NB4 (cell line): ENCODE results near the gene RHOH.

Source experiments
- DNase-seq: peaks from one replicate; pipeline ENCODE4 v3.0.0; 2010; ENCODE audit warnings: low read depth
- H3K4me3 ChIP-seq: one replicate; pipeline ENCODE4 v1.5.1; 2011; ENCODE audit warnings: mild to moderate bottlenecking, low read depth, low read length, moderate library complexity
- MYC ChIP-seq: IDR thresholded peaks from 2 replicates; pipeline ENCODE4 v1.6.1; 2011; ENCODE audit warnings: low read depth, low read length
- POLR2A ChIP-seq: IDR thresholded peaks from 2 replicates; pipeline ENCODE4 v1.6.1; 2011; ENCODE audit warnings: mild to moderate bottlenecking; ENCODE audit not compliant: insufficient read length; ENCODE audit errors: extremely low read depth
- TF ChIP-seq, protein P1 (sequence below): IDR thresholded peaks from one replicate; pipeline ENCODE4 v1.5.1; 2012; ENCODE audit warnings: low read depth, low read length
- TF ChIP-seq, protein P2 (sequence below): IDR thresholded peaks from 2 replicates; pipeline ENCODE4 v1.6.1; 2011; ENCODE audit warnings: low read depth, low read length

Gene RHOH

DNA sequence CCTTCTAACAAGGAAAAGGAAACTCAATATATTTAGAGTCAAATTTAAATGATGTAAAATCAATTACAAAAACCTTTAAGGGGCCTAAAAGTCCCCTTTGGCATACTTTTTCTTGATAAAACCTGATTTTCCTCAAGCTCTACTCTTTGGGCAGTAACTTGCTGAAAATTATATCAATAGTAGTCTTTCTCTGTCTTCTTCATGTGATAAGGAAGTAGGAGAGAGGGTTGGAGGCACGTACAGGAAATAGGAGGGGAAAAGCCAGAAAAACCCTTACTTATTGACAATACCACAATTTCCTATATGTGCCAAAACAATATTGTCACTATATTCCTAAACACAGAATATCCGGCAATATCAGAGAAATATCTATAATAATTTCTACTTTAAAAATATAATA is 9.6 kb downstream of the RHOH start:
- TF ChIP-seq, protein P1, sequence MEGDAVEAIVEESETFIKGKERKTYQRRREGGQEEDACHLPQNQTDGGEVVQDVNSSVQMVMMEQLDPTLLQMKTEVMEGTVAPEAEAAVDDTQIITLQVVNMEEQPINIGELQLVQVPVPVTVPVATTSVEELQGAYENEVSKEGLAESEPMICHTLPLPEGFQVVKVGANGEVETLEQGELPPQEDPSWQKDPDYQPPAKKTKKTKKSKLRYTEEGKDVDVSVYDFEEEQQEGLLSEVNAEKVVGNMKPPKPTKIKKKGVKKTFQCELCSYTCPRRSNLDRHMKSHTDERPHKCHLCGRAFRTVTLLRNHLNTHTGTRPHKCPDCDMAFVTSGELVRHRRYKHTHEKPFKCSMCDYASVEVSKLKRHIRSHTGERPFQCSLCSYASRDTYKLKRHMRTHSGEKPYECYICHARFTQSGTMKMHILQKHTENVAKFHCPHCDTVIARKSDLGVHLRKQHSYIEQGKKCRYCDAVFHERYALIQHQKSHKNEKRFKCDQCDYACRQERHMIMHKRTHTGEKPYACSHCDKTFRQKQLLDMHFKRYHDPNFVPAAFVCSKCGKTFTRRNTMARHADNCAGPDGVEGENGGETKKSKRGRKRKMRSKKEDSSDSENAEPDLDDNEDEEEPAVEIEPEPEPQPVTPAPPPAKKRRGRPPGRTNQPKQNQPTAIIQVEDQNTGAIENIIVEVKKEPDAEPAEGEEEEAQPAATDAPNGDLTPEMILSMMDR = no peak
- no peak for TF ChIP-seq POLR2A
- TF ChIP-seq, protein P2, sequence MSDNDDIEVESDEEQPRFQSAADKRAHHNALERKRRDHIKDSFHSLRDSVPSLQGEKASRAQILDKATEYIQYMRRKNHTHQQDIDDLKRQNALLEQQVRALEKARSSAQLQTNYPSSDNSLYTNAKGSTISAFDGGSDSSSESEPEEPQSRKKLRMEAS = no peak
- no peak for TF ChIP-seq MYC
- DNase-seq = peak; percentile 64
- peak overlapping the region; percentile 55 for H3K4me3 ChIP-seq

DNA sequence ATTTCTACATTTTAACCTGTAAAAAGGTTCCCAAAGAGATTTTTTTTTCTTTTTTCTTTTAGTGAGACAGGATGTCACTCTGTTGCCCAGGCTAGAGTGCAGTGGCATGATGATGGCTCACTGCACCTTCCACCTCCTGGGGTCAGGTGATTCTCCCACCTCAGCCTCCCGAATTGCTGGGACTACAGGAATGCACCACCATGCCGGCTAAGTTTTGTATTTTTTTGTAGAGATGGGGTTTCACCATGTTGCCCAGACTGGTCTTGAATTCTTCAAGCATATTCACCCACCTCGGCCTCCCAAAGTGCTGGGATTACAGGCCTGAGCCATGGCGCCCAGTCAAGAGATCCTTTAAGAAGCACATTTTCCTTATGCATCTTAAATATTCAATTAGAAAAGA is 12.6 kb downstream of the RHOH start:
- no peak overlapping the region for H3K4me3 ChIP-seq
- DNase-seq = no peak
- TF ChIP-seq POLR2A = no peak
- no peak for TF ChIP-seq MYC
- TF ChIP-seq, protein P1 = no peak
- TF ChIP-seq, protein P2 = no peak

DNA sequence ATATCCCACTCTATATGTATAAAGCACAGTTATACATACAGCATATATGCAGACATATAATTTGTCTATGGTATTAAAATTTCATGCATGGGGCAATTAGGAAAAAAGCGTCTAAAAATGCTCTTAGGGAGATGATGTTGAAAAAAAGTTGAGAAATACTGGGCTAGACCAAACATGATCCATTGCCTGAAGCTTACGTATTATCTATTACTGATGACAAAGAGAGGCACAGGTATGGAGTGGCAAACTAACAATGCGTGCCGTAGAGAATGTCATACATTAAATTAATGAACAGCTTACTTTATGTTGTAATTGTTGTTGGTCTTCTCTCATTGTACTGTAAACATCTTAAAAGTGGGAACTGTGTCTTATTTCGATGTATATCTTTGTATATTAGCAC is 13.9 kb downstream of the RHOH start:
- H3K4me3 ChIP-seq = no peak overlapping the region
- no peak for DNase-seq

DNA sequence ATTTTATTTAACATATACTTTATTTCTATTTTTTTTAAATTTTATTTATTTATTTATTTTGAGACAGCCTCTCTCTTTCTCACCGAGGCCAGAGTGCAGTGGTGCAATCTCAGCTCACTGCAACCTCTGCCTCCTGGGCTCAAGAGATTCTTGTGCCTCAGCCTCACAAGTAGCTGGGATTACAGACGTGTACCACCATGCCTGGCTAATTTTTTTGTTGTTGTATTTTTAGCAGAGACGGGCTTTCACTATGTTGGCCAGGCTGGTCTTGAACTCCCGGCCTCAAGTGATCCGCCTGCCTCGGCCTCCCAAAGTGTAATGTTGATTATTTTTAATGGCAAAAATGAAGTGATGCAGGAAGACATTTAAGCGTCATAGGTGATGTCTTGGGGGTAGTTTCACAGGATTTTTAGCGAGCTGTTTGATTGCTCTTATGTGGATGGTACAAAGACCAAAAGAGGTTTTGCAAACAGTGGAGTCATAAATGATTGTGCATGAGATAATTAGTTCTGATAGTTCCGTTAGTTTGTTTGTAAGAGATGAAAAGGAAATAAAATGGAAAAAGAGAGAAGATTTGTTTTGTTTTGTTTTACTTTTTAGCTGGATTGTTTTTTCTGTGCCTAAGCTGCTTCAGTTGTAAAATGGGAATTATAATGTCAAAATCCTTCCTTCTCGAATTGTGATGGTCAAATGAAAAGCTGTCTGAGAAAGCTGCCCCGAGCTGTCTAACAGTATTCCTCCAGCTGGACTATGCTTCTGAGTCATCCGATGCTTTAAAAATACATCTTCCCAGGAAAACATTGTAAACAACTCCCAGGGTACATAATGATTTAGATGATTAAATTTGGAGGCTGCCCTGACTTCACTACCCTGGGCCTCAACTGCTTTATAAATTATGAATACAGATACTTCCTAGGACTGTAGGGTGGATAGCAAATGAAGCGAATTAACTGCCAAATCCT is 14.7 kb downstream of the RHOH start:
- no peak for DNase-seq
- H3K4me3 ChIP-seq = no peak overlapping the region
- TF ChIP-seq POLR2A (no peak), MYC (no peak)
- TF ChIP-seq, protein P2 = no peak
- TF ChIP-seq, protein P1 = no peak

More for the DNA sequence above, 13.9 kb downstream of the RHOH start:
- no peak for TF ChIP-seq POLR2A
- no peak for TF ChIP-seq MYC
- TF ChIP-seq, protein P2 = no peak
- TF ChIP-seq, protein P1 = no peak

DNA sequence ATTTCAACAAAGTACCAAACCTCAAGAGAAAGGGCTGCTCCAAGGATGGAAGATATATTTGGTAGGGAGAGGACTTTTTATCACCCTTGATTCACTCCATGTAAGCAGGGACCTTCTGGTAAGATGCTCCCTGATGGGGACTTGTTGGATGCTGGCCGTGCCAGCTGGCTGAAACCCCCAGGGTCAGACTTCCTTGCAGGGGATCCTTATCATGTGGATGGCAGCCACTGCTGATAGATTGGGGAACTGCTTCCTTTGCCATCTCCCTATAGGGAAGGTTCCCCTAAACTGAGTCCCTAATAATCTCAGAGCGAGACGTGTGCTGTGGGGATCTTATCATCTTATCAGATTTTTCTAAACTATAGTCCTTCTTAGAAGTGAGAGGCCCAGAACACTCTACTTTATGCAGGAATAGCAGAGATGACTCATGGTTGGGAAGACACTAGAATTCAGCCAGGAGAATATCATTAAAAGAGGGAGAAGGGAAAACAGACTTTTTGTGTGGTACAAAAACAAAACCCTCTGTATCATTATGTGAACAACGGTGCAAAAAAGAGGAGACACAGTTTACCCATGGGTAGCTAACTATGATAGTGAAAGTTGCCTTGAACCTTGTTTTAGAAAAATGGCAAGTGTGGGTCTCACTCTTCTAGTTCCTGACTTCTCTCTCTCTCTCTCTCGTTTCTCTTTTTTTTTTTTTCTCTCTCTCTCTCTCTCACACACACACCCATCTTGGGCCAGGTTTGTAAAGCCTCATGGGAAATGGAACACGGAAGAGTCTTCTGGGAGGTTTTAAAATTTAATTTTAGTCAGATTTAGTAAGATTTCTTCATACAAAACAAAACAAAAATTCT is 16.1 kb downstream of the RHOH start:
- DNase-seq = no peak
- TF ChIP-seq, protein P1 = no peak
- TF ChIP-seq POLR2A = no peak
- TF ChIP-seq MYC = no peak
- TF ChIP-seq, protein P2 = no peak
- no peak overlapping the region for H3K4me3 ChIP-seq
